Endodermal cell (in vitro differentiated cells): Measurements from ENCODE around the gene TACR1. TPM values are rescaled to one million over a fixed set of nuclear protein-coding genes. Genes with fewer than 3 reads are reported as not detected.
A peak's percentile ranks its signal among the peaks of the same experiment; 100 is the strongest.
"Not testable (repeated sequence)": the region's sequence is repeated elsewhere in the genome, so short reads cannot be mapped to it uniquely, and the experiment has no call there.

Source experiments
- DNase-seq: peaks from one replicate; pipeline ENCODE4 v3.0.0-alpha.2; 2017
- H3K27ac ChIP-seq: 2 replicates; pipeline ENCODE4 v1.5.1; 2013; ENCODE audit warnings: mild to moderate bottlenecking, low read depth, low read length, moderate library complexity
- H3K27me3 ChIP-seq: 2 replicates; pipeline ENCODE4 v1.6.1; 2013; ENCODE audit warnings: mild to moderate bottlenecking, low read length, moderate library complexity; ENCODE audit not compliant: insufficient read depth, control insufficient read depth, poor library complexity, severe bottlenecking
- H3K36me3 ChIP-seq: 2 replicates; pipeline ENCODE4 v1.7.0; 2013; ENCODE audit warnings: mild to moderate bottlenecking, low read length, moderate library complexity; ENCODE audit not compliant: control insufficient read depth, insufficient read depth
- H3K4me1 ChIP-seq: one replicate; pipeline ENCODE4 v1.7.0; 2013; ENCODE audit warnings: low read length; ENCODE audit not compliant: control insufficient read depth, insufficient read depth
- H3K4me3 ChIP-seq: 2 replicates; pipeline ENCODE4 v1.5.1; 2013; ENCODE audit warnings: mild to moderate bottlenecking, low read length, moderate library complexity
- H3K9ac ChIP-seq: 2 replicates; pipeline ENCODE4 v1.6.1; 2013; ENCODE audit warnings: mild to moderate bottlenecking, low read length, moderate library complexity; ENCODE audit not compliant: poor library complexity, severe bottlenecking; ENCODE audit errors: extremely low read depth
- H3K9me3 ChIP-seq: 2 replicates; pipeline ENCODE4 v1.6.1; 2013; ENCODE audit warnings: mild to moderate bottlenecking, low read length, moderate library complexity; ENCODE audit not compliant: control insufficient read depth
- H3K27ac Mint-ChIP-seq: 2 replicates; pipeline ENCODE4 v1.8.0; 2020; ENCODE audit warnings: mixed read lengths
- H3K27me3 Mint-ChIP-seq: 2 replicates; pipeline ENCODE4 v1.8.0; 2021; ENCODE audit warnings: mild to moderate bottlenecking, mixed read lengths; ENCODE audit not compliant: insufficient read depth
- H3K36me3 Mint-ChIP-seq: 2 replicates; pipeline ENCODE4 v1.8.0; 2020; ENCODE audit warnings: low read depth, mixed read lengths
- H3K4me1 Mint-ChIP-seq: 2 replicates; pipeline ENCODE4 v1.8.0; 2020; ENCODE audit warnings: mixed read lengths
- H3K4me3 Mint-ChIP-seq: 2 replicates; pipeline ENCODE4 v1.8.0; 2020; ENCODE audit warnings: mild to moderate bottlenecking, moderate library complexity, mixed read lengths
- H3K9me3 Mint-ChIP-seq: 2 replicates; pipeline ENCODE4 v1.8.0; 2020; ENCODE audit warnings: mild to moderate bottlenecking, mixed read lengths
- CTCF ChIP-seq: fragments of 200-600 bp; sonication (generic); conservative IDR thresholded peaks from 2 replicates; pipeline ENCODE4 v1.5.0; 2021; ENCODE audit warnings: antibody characterized with exemption, mild to moderate bottlenecking
- WGBS, 2 experiments: methylation state at CpG; one replicate each; pipeline versions ENCODE4 v1.1.5 to v1.1.7; 2013; ENCODE audit warnings: missing lambda C conversion rate in 2 of 2, mixed read lengths in 1 of 2; ENCODE audit not compliant: insufficient coverage in 1 of 2, insufficient read length in 1 of 2; 5-methylcytosine and 5-hydroxymethylcytosine counted together
- total RNA-seq, 2 donors: library from RNA; stranded (reverse); fragmentation: NEBNext Ultra II Directional in 1 of 2; extraction: Animal tissue kit (Norgen Biotek cat#: 25700) in 1 of 2; gene quantifications; 2 replicates in 1 of 2; 3 replicates in 1 of 2; pipeline ENCODE4 v1.2.1, GENCODE V29; 2021

Gene TACR1
- total RNA-seq, 2 donors from 2014 or later, result 0.09 to 0.69 TPM

DNA sequence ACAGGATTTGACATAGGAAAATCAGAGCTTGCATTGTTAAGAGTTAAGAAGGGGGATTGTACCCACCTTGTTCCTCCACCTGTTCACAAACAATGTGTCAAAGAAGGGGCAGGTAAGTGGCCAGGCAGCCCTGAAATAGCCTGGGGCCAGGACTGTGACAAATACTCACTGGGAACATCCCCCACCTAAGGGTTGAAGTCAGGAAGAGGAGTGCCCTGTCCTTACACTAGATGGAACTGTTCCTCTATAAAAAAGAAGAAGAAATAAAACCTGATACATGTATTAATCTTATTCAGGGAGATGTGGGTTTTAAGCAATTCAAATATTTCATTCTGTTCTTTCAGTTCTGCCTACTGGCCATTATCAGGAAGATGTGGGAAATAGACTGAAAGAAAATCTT, 41.9 kb downstream of the TACR1 start:
- Mint-ChIP-seq H3K36me3 (no peaks in the 10 kb centered on the region), H3K27ac (no peak overlapping the region), H3K4me3 (no peak overlapping the region), H3K9me3 (no peaks in the 10 kb centered on the region), H3K4me1 (peaks cover 6% of the 10 kb centered on the region), H3K27me3 (peaks cover 2% of the 10 kb centered on the region)
- H3K4me3 ChIP-seq, result no peak overlapping the region
- peak; percentile 69 for TF ChIP-seq CTCF
- H3K36me3 ChIP-seq, result no peaks in the 10 kb centered on the region
- no peaks in the 10 kb centered on the region for H3K9me3 ChIP-seq
- no peak for DNase-seq
- H3K27me3 ChIP-seq, result peaks cover 55% of the 10 kb centered on the region
- H3K9ac ChIP-seq, result no peak overlapping the region
- H3K27ac ChIP-seq, result no peak overlapping the region
- H3K4me1 ChIP-seq, result peaks cover 3% of the 10 kb centered on the region

- Histone ChIP-seq H3K36me3 (no peaks in the 10 kb centered on the region), H3K27me3 (peaks cover 34% of the 10 kb centered on the region), H3K27ac (no peak overlapping the region), H3K9me3 (no peaks in the 10 kb centered on the region), H3K4me3 (no peak overlapping the region), H3K9ac (no peak overlapping the region), H3K4me1 (peaks cover 3% of the 10 kb centered on the region)
- H3K9me3 Mint-ChIP-seq, result peaks cover 9% of the 10 kb centered on the region
- 82 to 93% methylated on average over 2 to 3 of the region's 3 CpGs for WGBS, 2 experiments
- no peak for DNase-seq
- no peak for TF ChIP-seq CTCF
- no peak overlapping the region for H3K27ac Mint-ChIP-seq
- H3K36me3 Mint-ChIP-seq, result peaks cover 2% of the 10 kb centered on the region
- H3K4me1 Mint-ChIP-seq, result peaks cover 6% of the 10 kb centered on the region
- no peaks in the 10 kb centered on the region for H3K27me3 Mint-ChIP-seq
- no peak overlapping the region for H3K4me3 Mint-ChIP-seq
Observed at GRCh38 chr2:75155115-75155514, 44.2 kb downstream of the TACR1 start.

GRCh38 chr2:75153221-75153620, 46.1 kb downstream of the TACR1 start:
- DNase-seq, result no peak
- Histone ChIP-seq H3K27me3 (peaks cover 19% of the 10 kb centered on the region), H3K9me3 (no peaks in the 10 kb centered on the region), H3K4me1 (peaks cover 3% of the 10 kb centered on the region), H3K27ac (no peak overlapping the region), H3K36me3 (no peaks in the 10 kb centered on the region), H3K9ac (no peak overlapping the region), H3K4me3 (no peak overlapping the region)
- H3K4me3 Mint-ChIP-seq, result no peak overlapping the region
- no peak overlapping the region for H3K27ac Mint-ChIP-seq
- peaks cover 10% of the 10 kb centered on the region for H3K9me3 Mint-ChIP-seq
- WGBS, 2 experiments, result 83 to 88% methylated on average over 1 of the region's 1 CpG
- H3K4me1 Mint-ChIP-seq, result peaks cover 6% of the 10 kb centered on the region
- TF ChIP-seq CTCF, result no peak
- peaks cover 2% of the 10 kb centered on the region for H3K36me3 Mint-ChIP-seq
- H3K27me3 Mint-ChIP-seq, result no peaks in the 10 kb centered on the region

DNA sequence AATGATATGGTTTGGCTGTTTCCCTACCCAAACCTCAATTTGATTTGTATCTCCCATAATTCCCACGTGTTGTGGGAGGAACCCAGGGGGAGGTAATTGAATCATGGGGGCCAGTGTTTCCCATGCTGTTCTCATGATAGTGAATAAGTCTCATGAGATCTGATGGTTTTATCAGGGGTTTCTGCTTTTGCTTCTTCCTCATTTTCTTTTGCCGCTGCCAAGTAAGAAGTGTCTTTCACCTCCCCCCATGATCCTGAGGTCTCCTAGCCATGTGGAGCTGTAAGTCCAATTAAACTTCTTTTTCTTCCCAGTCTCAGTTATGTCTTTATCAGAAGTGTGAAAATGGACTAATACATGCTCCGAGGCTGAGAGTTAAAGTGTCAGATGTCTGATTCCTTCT, 47.1 kb downstream of the TACR1 start:
- not testable (repeated sequence) for H3K4me1 Mint-ChIP-seq, H3K36me3 Mint-ChIP-seq, H3K36me3 ChIP-seq, H3K4me1 ChIP-seq, DNase-seq, H3K27ac Mint-ChIP-seq, H3K9me3 ChIP-seq, H3K9ac ChIP-seq, H3K27me3 Mint-ChIP-seq, H3K4me3 ChIP-seq, H3K4me3 Mint-ChIP-seq, H3K27ac ChIP-seq
- peaks cover 14% of the 10 kb centered on the region for H3K27me3 ChIP-seq
- 83 to 96% methylated on average over 1 to 3 of the region's 3 CpGs for WGBS, 2 experiments
- H3K9me3 Mint-ChIP-seq, result peaks cover 10% of the 10 kb centered on the region

- H3K9me3 ChIP-seq, DNase-seq, H3K9ac ChIP-seq, H3K27ac ChIP-seq, H3K27ac Mint-ChIP-seq, H3K4me3 ChIP-seq, H3K27me3 Mint-ChIP-seq, H3K4me1 Mint-ChIP-seq, H3K4me3 Mint-ChIP-seq, H3K36me3 ChIP-seq, H3K36me3 Mint-ChIP-seq, H3K4me1 ChIP-seq, H3K27me3 ChIP-seq: not testable (repeated sequence)
- WGBS, 2 experiments, result 86 to 94% methylated on average over 5 to 6 of the region's 6 CpGs
- H3K9me3 Mint-ChIP-seq, result peaks cover 10% of the 10 kb centered on the region
Observed at GRCh38 chr2:75147884-75148283, 51.4 kb downstream of the TACR1 start.
